ENCODE data around the gene THPO. TPM values are rescaled to one million over a fixed set of nuclear protein-coding genes. Genes with fewer than 3 reads are reported as not detected.

The THPO gene
- total and polyA plus RNA-seq, 7 donors: 0.25 to 0.36 TPM; not detected in 5

DNA sequence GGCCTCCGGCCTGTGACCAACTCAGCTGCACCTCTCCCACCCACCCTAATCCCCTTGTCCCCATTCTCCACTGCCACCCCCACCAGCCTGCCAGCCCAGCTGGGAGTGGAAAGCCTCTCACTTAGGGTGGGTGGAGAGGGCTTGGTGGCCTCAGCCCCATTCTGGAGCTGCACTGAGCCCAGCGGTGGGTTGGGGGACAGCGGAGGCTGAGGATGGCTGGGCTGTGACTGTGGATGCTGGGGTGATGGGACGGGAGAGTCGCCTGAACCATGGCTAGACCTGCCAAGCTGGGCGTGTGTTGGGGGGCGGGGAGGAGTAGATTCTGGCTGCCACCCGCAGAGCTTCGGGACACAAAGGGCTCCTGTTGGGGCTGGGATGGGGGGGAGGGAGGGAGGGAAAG is 18.4 kb downstream of the THPO start:
- H3K27me3 ChIP-seq: no peaks in the 10 kb centered on the region
- H3K4me1 ChIP-seq: peaks cover 0 to 37% (median 31%) of the 10 kb centered on the region in 4 donors
- WGBS, 2 donors: 58 to 79% methylated on average over 9 of the region's 9 CpGs
- no peaks in the 10 kb centered on the region for H3K9me3 ChIP-seq
- TF ChIP-seq EP300 (IDR thresholded peaks at IDR 0.05) (no peak), POLR2AphosphoS5 (IDR thresholded peaks at IDR 0.05) (no peak), POLR2A (IDR thresholded peaks at IDR 0.05) (no peak)
- TF ChIP-seq, protein P1, sequence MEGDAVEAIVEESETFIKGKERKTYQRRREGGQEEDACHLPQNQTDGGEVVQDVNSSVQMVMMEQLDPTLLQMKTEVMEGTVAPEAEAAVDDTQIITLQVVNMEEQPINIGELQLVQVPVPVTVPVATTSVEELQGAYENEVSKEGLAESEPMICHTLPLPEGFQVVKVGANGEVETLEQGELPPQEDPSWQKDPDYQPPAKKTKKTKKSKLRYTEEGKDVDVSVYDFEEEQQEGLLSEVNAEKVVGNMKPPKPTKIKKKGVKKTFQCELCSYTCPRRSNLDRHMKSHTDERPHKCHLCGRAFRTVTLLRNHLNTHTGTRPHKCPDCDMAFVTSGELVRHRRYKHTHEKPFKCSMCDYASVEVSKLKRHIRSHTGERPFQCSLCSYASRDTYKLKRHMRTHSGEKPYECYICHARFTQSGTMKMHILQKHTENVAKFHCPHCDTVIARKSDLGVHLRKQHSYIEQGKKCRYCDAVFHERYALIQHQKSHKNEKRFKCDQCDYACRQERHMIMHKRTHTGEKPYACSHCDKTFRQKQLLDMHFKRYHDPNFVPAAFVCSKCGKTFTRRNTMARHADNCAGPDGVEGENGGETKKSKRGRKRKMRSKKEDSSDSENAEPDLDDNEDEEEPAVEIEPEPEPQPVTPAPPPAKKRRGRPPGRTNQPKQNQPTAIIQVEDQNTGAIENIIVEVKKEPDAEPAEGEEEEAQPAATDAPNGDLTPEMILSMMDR (IDR thresholded peaks at IDR 0.05): no peak
- no peak overlapping the region for H3K4me3 ChIP-seq
- no peak overlapping the region for H3K27ac ChIP-seq
- intact Hi-C loops (cut with DNase I): loop anchor here (10.0 kb wide), 1 partner anchor 415 kb away; no protein-coding TSS in a partner anchor
- DNase-seq: no peak
- H3K36me3 ChIP-seq: peaks cover 0 to 31% (median 4%) of the 10 kb centered on the region in 4 donors

DNA sequence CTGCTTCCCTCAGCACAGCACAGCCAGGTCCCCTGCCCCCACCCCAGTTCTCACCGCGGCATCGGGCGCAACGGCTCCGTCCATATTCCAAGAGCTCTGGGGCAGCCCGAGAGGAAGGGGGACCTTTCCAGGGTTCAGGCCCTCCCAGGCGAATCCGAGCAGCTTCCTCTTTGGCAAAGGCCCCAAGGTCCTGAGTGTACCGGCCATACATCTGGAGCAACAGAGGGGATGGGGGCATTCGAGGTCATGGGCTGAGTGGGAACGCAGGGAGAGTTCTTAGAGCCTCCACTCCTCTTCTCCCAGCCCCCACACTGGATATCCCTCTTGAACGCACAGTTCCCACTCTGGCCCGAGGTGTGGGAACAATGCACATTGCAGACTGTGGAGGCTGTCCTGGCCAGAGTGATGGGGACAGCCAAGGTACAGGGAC is 19.1 kb downstream of the THPO start:
- intact Hi-C loops (cut with DNase I): no loop called here
- no peaks in the 10 kb centered on the region for H3K9me3 ChIP-seq
- 83% methylated on average over 14 of the region's 14 CpGs for whole genome bisulfite sequencing, 2 donors
- peaks cover 0 to 38% (median 27%) of the 10 kb centered on the region in 4 donors for H3K4me1 ChIP-seq
- H3K36me3 ChIP-seq: peaks cover 0 to 31% (median 4%) of the 10 kb centered on the region in 4 donors
- no peak for DNase-seq
- H3K4me3 ChIP-seq: no peak overlapping the region
- no peaks in the 10 kb centered on the region for H3K27me3 ChIP-seq
- TF ChIP-seq POLR2AphosphoS5 (IDR thresholded peaks at IDR 0.05) (no peak), EP300 (IDR thresholded peaks at IDR 0.05) (no peak)
- TF ChIP-seq, protein P1 (IDR thresholded peaks at IDR 0.05): no peak
- H3K27ac ChIP-seq: no peak overlapping the region

DNA sequence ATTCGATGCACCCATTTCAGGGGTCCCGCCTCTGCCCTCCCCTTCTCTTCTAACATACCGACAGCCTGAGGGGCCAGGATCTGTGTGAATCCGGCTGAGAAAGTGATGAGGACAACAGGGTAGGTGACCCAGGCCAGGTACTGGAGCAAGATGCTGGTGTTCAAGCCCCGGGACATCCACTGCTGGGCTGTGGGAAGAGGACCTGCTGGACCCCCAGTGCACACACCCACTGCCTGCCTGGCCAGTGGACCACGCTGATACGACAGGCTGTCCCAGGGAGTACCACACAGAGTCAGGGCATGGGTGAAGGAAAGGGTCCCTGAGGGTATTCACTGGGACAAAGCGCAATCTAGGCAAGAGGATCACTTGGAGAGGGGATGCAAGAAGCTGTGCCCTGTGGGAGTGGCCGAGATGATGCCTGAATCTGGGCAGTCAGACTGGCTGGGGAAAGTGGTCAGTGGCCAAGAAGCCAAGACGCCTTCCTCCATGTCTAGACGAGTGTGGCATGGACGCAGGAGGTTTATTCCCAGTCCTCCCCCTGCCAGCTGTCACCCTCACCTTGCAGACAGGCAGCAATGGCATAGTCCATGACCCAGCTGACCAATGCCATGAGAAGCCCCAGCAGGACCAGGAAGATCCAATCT is 19.8 kb downstream of the THPO start:
- Histone ChIP-seq H3K27me3 (no peaks in the 10 kb centered on the region), H3K4me1 (peaks cover 0 to 31% (median 22%) of the 10 kb centered on the region in 4 donors), H3K27ac (no peak overlapping the region), H3K4me3 (no peak overlapping the region), H3K36me3 (peaks cover 0 to 31% (median 4%) of the 10 kb centered on the region in 4 donors), H3K9me3 (no peaks in the 10 kb centered on the region)
- intact Hi-C loops (cut with DNase I): no loop called here
- WGBS, 2 donors: 92 to 95% methylated on average over 12 of the region's 12 CpGs
- no peak for DNase-seq
- TF ChIP-seq EP300 (IDR thresholded peaks at IDR 0.05): no peak
- TF ChIP-seq, protein P1 (IDR thresholded peaks at IDR 0.05): no peak
- no peak for TF ChIP-seq POLR2AphosphoS5 (IDR thresholded peaks at IDR 0.05)

DNA sequence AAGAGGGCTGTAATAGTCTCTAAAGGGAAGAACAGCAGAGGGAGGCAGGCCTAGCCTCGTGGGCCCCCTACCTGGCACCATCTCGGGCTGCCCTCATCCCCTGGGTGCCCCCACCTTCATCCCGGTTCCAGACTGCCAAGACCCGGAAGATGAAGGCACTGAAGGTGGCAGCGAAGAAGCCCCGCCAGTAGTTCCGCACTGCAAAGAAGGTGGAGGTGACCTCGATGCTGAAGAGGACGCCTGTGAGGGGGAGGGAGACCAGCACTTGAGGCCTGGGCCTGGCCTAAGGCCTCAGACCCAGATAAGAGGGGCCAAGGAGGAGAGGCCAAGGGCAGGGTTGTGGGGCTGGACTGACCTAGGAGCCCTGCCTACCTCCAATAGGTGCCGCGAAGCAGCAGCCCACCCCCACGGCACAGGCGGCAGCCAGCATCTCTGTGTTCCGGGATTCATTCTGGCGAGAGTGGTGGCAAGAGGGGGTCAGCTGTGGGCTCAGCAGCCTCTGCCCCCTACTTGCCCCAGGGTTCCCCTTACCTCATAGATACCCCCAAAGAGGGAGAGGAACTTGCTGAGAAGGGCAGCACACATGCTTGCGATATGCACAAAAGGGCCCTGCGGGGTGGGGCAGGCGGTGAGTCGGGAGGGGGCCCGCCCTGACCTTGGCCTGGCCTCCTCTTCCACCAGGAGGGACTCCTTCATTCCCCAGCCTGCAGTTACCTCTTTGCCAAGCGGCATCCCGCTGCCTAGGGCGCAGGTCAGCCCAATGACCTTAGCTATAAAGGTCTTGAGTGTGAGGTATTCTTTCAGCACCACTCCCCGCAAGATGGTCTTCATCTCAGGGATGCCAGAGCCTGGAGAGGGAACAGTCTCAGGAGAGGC is 20.5 kb downstream of the THPO start:
- intact Hi-C loops (cut with DNase I): no loop called here
- H3K9me3 ChIP-seq: no peaks in the 10 kb centered on the region

More for the DNA sequence above, 20.5 kb downstream of the THPO start:
- no peaks in the 10 kb centered on the region for H3K27me3 ChIP-seq
- TF ChIP-seq EP300 (IDR thresholded peaks at IDR 0.05) (no peak), POLR2AphosphoS5 (IDR thresholded peaks at IDR 0.05) (no peak)
- no peak for DNase-seq
- 92 to 94% methylated on average over 24 of the region's 24 CpGs for WGBS, 2 donors
- peaks cover 0 to 31% (median 6%) of the 10 kb centered on the region in 4 donors for H3K36me3 ChIP-seq
- no peak overlapping the region for H3K27ac ChIP-seq
- no peak overlapping the region for H3K4me3 ChIP-seq
- peaks cover 0 to 26% (median 22%) of the 10 kb centered on the region in 4 donors for H3K4me1 ChIP-seq
